Stimulated activated CD8-positive, alpha-beta memory T cell treated with anti-CD3 and anti-CD28 coated beads, Interleukin-15, amount 100 ng/mL, for 4 hours (primary cell): ENCODE results near the gene GPR35.
"Not testable (repeated sequence)": the region's sequence is repeated elsewhere in the genome, so short reads cannot be mapped to it uniquely, and the experiment has no call there.

Source experiments
- DNase-seq, 2 donors: peaks; one replicate each; pipeline ENCODE4 v3.0.0-alpha.2; 2020; ENCODE audit warnings: low read depth in 2 of 2

The GPR35 gene

GRCh38 chr2:240603081-240603835 is 22.0 kb upstream of the GPR35 start:
- DNase-seq = no peak

GRCh38 chr2:240603846-240604245 is 21.4 kb upstream of the GPR35 start:
- no peak for DNase-seq

GRCh38 chr2:240604291-240604938 is 20.9 kb upstream of the GPR35 start:
- no peak for DNase-seq

GRCh38 chr2:240604939-240605716 is 20.2 kb upstream of the GPR35 start:
- no peak for DNase-seq

- DNase-seq = no peak
These were observed 19.2 kb upstream of the GPR35 start for GRCh38 chr2:240605867-240606743.

- no peak for DNase-seq
These were observed 13.6 kb upstream of the GPR35 start for GRCh38 chr2:240611601-240612210.

GRCh38 chr2:240613781-240614180 is 11.5 kb upstream of the GPR35 start:
- DNase-seq = no peak

GRCh38 chr2:240614391-240614790 is 10.9 kb upstream of the GPR35 start:
- DNase-seq = no peak

- no peak for DNase-seq
These were observed 9.9 kb upstream of the GPR35 start for GRCh38 chr2:240615396-240615795.

- DNase-seq = no peak
These were observed 9.3 kb upstream of the GPR35 start for GRCh38 chr2:240615820-240616547.

- DNase-seq = not testable (repeated sequence)
These were observed 8.2 kb upstream of the GPR35 start for GRCh38 chr2:240616860-240617666.

GRCh38 chr2:240618776-240619175 is 6.5 kb upstream of the GPR35 start:
- DNase-seq = no peak

GRCh38 chr2:240619506-240620148 is 5.7 kb upstream of the GPR35 start:
- no peak for DNase-seq

- DNase-seq = no peak
These were observed 5.0 kb upstream of the GPR35 start for GRCh38 chr2:240620149-240620731.

GRCh38 chr2:240620859-240621258 is 4.4 kb upstream of the GPR35 start:
- no peak for DNase-seq

GRCh38 chr2:240622060-240622411 is 3.2 kb upstream of the GPR35 start:
- no peak for DNase-seq

- no peak for DNase-seq
These were observed 2.6 kb upstream of the GPR35 start for GRCh38 chr2:240622531-240623235.

GRCh38 chr2:240623531-240624010 is 1.7 kb upstream of the GPR35 start:
- no peak for DNase-seq
